GM21390 (cell line): ENCODE data around the gene ZNF668.
"Not testable (repeated sequence)": the region's sequence is repeated elsewhere in the genome, so short reads cannot be mapped to it uniquely, and the experiment has no call there.

ENCODE experiments used
- ATAC-seq: cut with Tn5 transposase; IDR thresholded peaks from one replicate; pipeline ENCODE4 v1.9.1; 2021; ENCODE audit not compliant: unreplicated experiment

Gene ZNF668

DNA sequence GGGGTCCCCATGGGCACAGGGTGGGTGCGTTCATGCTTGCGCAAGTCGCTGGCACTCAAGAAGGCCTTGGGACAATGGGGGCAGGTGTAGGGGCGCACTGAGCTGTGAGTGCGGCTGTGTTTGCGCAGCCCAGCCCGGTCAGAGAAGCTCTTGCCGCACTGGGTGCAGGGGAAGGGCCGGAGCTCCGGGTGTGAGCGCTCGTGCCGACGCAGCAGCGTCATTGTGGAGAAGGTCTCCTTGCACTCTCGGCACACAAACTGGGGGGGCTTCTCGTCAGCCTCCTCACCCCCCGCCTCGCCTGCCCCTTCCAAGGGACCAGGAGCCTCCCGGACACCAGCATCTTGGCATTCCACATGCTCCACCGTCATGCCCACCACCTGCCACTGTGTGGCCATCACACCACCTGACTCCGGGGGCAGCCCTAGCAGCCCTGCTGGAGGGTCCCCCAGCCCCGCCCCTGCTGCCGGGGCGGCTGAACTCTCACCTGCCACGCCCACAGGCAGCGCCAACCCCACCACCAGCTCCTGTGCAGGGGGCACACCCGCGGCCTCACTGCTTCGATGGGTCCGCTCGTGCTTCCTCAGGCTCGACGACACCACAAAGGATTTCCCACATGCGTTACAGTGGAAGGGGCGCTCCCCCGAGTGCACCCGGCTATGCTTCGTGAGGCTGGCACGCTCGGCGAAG is 12.8 kb downstream of the ZNF668 start:
- no peak for ATAC-seq

DNA sequence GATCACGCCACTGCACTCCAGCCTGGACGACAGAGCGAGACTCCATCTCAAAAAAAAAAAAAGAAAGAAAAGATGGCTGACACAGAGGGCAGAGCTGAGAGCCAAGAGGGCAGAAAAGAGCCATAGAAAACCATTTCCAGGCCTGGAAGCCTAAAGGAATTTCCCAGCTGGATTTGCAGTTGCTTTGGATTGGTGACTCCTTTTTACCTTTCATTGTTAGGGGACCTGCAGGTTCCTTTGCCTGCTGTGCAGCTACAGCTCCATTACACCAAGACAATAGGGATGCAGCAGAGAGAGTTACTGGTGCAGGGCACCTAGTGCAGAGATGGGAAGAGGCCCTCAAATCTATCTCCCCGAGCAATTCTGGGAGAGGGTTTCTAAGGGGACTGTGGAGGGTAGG is 18.4 kb downstream of the ZNF668 start:
- no peak for ATAC-seq

DNA sequence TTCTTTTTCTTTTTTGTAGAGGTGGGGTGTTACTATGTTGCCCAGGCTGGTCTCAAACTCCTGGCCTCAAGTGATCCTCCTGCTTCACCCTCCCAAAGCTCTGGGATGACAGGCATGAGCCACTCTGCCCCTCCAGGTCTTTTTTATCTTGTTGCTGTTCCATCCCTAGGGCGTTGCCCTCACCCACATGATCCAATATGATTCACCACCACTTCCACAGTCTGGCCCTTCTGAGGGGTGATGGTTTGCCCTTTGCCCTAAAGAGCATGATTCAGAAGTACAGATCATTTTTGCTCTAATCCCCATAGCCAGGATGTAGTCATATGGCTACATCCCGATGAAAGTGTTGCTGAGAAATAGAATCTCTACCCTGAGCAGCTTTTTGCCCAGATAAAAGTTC is 21.9 kb downstream of the ZNF668 start:
- ATAC-seq, result no peak

DNA sequence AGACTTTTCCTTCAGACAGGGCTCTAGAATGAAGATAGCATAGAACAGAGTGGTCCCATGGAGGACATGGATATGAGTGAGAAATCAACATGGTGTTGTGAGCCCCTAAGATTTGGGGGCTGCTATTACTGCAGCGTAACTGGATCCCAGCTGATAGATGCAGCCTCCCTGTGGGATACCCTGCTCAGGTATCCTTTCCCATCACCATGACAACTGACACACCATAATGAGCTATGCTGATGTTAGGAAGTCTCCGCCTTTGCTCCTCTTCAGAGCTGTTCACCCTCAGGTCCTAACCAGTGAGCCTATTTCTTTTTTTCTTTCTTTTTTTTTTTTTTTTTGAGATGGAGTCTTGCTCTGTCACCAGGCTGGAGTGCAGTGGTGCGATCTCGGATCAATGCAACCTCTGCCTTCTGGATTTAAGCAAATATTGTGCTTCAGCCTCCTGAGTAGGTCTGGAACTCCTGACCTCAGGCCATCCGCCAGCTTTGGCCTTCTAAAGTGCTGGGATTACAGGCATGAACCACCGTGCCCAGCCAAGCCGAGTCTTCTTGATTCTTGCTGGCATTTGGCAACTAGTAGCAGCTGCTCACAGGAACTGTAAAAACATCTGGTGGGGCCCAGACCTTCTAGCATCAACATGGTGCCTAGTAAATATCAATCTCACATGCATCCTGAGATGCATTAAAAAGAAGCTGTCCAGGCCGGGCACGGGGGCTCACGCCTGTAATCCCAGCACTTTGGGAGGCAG is 23.6 kb downstream of the ZNF668 start:
- ATAC-seq, result no peak

DNA sequence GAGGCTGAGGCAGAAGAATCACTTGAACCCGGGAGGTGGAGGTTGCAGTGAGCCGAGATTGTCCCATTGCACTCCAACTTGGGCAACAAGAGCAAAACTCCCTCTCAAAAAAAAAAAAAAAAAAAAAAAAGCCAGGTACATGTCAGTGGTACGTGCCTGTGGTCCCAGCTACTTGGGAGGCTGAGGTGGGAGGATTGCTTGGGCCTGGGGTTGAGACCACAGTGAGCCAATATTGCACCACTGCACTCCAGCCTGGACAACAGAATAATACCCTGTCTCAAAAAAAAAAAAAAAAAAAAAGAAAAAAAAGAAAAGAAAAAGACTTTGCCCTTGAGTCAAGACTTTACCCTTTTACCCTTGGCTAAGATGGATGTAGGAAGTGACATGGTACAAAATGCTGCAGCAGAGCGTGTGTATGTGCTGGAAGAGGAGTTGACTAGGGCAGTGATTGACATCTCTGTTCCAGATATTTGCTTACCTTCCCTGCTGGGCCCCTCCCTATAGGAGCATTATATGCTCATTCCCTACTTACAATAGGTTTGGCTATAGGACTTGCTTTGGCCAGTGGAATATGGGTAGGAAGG is 30.1 kb downstream of the ZNF668 start:
- ATAC-seq, result no peak

DNA sequence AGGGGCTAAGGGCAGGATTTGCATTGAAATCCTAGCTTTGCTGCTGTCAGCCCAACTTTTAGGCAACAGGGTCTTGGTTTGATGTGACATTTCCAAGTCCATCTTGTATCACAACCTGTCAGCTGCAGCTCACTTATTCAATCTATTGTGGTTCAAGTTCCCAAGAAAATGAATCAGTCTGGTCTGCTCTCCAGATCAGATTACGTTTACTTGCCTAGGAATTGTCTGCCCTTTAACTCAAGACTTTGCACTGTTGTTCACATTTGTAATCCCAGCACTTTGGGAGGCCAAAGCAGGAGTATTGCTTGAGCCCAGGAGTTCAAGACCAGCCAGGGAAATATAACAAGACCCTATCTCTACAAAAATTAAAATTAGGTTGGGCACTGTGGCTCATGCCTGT is 30.7 kb downstream of the ZNF668 start:
- ATAC-seq, result no peak

DNA sequence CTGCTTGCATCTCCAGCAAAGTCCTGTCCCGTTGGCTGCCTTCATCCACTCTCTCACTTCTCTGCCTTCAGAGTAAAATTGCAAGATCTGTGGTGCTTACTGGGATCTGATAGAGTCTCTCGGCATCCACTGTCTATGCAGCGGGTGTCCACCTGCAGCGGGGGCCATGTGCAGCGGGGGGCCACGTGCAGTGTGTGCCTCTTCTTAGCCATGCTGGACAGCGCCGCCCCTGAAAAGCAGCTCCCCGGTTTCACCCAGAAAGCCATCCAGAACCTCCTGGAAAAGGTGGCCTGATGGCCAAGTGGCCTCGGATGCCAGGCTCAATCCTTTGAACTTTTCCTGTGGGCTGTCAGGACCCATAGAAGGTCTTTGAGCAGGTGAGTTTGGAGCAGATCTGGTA is 31.2 kb downstream of the ZNF668 start:
- no peak for ATAC-seq

DNA sequence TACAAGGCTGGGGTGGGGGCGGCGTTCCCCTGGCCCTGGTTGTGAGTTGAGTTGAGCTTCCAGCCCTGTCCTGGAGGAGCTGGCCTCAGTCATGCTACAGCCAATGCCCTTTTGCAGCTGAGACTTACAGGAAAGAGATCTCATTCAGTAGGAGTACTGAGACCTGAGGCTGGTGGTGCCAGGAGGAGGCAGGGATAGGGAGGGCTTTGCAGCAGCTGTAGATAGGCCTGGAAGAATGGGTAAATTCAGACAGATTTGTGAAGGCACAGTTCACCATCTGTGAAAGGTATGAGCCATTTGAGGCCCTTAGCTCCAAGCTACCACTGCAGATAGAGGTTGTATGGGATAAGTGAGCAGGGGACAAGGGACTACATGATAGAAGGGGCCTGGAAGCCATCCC is 35.0 kb downstream of the ZNF668 start:
- no peak for ATAC-seq

DNA sequence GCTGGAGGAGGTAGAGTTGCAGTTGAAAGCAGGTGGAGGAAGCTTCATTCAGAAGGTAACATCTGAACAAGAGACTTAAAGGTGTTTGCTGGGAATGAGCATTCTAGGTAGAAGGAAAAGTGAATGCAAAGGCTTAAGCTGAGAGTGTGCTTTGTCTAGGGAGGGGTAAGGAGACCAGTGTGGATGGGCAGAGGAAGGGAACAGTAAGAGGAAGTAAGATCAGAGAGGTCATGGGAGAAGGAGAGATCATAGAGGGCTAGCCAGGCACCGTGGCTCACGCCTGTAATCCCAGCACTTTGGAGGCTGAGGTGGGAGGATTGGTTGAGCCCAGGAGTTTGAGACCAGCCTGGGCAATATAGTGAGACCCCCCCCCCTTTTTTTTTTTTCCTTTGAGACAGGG is 37.3 kb downstream of the ZNF668 start:
- ATAC-seq, result no peak

DNA sequence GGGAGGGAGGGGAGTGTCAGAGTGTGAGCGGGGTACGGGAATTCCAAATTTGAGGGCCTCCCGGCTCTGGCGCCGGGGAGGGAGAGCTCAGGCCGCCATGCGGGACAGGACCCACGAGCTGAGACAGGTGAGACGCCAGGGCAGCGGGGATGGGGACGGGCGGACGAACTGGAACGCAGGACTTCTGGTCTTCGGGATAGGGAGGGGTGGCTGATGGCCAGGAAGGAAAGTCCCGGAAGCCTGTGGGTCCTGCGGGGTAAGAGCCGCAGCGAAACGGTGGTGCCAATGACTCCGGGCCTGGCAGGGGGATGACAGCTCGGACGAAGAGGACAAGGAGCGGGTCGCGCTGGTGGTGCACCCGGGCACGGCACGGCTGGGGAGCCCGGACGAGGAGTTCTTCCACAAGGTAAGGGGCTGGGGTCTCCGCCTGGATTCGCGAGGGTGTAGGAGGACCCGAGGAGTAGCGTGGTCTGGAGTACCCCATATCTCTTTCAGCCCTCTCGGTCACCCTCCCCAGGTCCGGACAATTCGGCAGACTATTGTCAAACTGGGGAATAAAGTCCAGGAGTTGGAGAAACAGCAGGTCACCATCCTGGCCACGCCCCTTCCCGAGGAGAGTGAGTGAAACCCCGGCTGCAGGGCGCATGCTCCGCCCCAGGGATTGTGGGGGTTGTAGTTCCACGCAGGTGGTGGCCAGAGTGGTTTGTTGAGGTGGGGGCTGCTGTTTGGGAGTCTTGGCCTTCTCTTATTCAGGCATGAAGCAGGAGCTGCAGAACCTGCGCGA is 40.1 kb downstream of the ZNF668 start:
- ATAC-seq, result peak; percentile 47

DNA sequence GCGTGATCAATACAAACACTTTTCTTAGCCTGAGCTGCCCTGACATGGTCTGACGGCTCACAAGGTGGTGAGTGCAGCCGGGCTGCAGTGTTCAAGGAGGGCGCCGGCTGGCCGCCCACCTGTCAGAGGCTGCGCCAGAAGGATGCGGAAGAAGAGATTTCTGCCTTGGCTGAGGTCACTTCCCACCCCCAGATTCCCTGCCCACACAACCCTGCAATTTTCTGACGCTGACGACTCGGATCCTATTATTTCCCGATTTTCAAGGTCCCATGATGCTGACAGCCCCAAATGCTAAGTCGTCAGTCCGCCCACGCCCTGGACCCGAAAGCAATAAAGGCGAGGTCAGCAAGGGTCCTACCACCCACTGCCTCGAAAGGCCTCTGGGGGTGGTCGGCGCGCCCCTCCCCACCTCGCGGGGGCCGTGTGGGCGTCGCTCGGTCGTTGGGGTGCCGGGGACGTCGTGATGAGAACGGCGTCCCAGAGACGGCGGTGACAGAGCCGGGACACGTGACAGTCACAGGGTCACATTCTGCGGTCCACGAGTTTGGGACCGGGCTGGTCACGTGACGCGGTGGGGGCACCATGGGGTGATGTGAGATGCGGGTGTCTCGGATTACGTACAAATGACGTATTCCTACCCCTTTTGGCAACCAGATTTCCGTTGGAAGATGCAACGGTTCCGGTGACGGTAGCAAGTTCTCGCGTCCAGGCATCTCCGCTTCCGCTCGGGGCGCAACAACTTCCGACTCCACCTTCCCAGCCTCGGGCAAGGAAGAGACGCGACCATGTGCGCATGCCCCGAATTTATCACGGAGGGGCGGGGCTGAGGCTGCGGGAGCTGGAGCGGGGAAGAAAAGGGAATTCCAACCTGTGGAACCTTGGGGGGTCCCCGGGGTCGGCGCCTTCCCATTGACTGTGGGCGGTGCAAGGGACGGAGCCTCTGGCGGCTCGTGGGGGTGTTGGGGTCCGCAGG is 41.0 kb downstream of the ZNF668 start, which contains the start of gene STX4:
Gene STX4, plus strand, starts transcription at position 823 of the 973 bp plus-strand sequence. CDS start 248 bp downstream, outside the sequence.
- ATAC-seq, result peak; percentile 76

DNA sequence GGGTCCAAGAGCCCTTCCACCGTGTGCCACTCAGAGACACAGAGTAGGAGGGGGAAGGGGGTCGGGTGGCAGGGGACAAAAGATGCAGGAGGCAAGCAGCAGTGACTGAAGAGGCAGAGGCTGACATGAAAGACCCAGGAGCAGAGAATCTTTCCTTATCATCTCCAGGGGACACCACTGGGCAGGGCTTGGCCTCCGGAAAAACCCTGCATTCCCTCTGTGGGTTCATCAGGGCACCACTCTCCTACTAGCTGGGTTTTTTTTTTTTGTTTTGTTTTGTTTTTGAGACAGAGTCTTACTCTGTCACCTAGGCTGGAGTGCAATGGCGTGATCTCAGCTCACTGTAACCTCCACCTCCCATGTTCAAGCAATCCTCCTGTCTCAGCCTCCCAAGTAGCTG is 42.8 kb downstream of the ZNF668 start:
- ATAC-seq, result no peak

DNA sequence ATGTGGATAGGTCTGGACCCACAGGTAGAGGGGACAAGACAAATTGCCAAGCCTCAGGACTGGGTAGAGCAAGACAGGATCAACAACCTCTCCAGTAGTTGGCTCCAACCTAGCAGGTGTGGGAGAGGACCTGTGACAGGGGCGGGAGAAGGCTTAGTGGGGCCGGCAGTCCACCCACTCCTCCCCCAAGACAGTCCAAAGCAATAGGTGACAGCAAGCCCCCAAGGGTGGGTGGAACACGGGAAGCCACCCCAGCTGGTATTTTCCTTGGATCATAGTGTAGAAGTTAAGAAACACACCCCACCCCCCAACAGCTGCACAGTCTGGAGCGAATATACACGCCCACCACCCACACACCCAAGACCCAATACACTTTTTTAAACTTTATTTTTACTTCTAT is 44.8 kb downstream of the ZNF668 start:
- ATAC-seq, result no peak

DNA sequence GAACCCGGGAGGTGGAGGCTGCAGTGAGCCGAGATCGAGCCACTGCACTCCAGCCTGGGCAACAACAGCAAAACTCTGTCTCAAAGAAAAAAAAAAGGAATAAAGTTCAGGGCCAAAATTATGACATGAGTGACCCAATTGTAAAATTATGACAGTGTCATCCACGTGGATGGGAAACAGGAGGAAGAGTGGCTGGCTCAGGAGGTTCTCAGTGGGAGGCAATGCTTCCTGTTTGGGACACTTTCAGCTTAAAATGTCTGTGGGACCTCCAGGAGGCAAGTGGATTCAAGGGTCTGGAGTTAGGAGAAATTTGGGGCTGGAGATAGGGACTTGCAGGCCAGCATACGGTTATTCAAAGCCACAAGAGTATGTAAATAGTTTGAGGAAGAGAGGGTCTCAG is 48.7 kb downstream of the ZNF668 start:
- no peak for ATAC-seq

DNA sequence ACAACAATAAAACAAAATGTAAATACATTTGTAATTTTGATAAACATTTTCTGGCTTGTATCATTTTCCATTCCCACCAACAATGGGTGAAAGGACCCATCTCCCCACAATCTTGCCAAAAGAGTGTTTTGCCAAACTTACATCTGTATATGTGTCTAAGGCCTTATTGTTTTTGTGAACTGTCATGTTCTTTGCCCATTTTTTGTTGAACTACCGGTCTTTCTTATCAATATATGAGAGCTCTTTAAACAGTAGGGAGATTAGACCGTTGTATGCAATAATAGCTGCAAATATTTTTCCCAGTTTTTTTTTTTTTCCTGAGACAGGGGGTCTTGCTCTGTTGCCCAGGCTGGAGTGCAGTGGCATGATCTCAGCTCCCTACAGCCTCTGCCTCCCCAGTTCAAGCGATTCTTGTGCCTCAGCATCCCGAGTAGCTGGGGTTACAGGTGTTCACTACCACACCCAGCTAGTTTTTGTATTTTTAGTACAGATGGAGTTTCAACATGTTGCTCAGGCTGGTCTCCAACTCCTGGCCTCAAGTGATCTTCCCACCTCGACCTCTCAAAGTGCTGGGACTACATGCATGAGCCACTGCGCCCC is 50.3 kb downstream of the ZNF668 start:
- ATAC-seq, result no peak

DNA sequence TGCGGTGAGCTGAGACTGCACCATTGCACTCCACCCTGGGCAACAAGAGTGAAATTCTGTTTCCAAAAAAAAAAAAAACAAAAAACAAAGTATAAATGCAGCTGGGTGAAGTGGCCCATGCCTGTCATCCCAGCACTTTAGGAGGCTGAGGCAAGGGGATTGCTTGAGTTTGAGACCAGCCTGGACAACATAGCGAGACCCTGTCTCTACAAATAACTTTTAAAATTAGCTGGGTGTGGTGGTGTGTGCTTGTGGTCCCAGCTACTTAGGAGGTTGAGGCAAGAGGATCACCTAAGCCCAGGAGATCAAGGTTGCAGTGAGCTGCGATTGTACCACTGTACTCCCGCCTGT is 50.8 kb downstream of the ZNF668 start:
- ATAC-seq, result no peak

DNA sequence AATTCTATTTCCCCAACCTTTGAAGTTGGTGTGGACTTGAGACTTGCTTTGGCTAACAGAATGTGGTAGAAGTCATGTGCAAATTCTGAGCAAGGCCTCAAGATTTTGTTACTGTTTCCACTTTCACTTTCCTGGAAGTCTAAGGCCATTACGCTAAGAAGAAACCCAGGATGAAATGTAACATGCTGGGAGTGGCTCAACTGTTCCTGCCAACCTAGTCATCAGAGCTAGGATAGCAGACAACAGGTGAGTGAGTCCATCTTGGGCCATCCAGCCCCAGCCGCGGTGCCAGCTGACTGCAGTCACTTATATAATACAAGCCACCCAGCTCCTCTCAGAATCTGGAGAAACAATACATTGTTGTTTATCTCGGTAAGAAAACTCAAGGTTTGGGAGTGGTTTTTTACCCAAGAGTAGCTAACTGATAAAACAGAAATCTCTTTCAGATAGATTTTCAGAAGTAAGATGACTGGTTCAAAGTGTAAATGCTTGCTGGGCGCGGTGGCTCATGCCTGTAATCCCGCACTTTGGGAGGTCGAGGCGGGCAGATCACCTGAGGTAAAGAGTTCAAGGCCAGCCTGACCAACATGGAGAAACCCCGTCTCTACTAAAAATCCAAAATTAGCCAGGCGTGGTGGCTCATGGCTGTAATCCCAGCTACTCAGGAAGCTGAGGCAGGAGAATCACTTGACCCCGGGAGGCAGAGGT is 51.3 kb downstream of the ZNF668 start:
- no peak for ATAC-seq

DNA sequence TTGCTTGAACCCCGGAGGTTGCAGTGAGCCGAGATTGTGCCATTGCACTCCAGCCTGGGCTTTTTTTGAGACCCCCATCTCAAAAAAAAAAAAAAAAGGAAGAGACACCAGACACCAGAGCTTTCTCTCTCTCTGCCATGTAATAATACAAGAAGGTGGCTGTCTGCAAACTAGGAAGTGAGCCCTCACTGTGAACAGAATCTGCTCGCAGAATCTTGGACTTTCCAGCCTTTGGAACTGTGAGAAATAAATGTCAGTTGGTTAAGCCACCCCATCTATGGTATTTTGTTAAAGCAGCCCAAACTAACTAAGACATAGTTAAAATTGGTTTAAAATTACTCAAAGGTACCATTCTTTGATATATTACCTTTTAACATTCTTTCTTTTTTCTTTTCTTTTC is 53.5 kb downstream of the ZNF668 start:
- ATAC-seq, result no peak

DNA sequence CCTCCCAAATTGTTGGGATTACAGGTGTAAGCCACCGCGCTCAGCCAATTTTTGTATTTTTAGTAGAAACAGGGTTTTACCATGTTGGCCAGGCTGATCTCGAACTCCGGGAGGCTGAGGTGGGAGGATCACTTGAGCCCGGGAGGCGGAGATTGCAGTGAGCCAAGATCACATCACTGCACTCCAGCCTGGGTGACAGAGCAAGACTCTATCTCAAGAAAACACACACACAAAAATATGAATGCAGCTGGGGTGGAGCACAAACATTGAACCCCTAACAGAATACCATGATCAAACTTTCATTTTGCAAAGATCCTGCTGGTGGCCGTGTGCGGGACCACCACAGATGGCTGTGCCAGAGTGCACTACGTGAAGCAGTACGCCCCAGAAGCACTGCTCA is 56.3 kb downstream of the ZNF668 start:
- not testable (repeated sequence) for ATAC-seq
